Activated CD4-positive, alpha-beta T cell treated with anti-CD3 and anti-CD28 coated beads for 1 hour (primary cell): ENCODE results near the gene ZNF276.
"Not testable (repeated sequence)": the region's sequence is repeated elsewhere in the genome, so short reads cannot be mapped to it uniquely, and the experiment has no call there.

Experiments used
- DNase-seq: peaks from one replicate; pipeline ENCODE4 v3.0.0-alpha.2; 2020

The ZNF276 gene

GRCh38 chr16:89720813-89721545 lies at the start of gene ZNF276, which contains the start of gene VPS9D1:
Gene ZNF276 (plus strand): TSS chr16:89721537. CDS start chr16:89721641, 104 bp downstream.
Gene VPS9D1 (minus strand): TSS chr16:89720898. CDS start chr16:89720861, 37 bp downstream.
- peak; percentile 77 for DNase-seq

- not testable (repeated sequence) for DNase-seq
Measured at GRCh38 chr16:89671565-89671964, 49.8 kb upstream of the ZNF276 start.

- no peak for DNase-seq
Measured at GRCh38 chr16:89672177-89672941, 49.0 kb upstream of the ZNF276 start.

GRCh38 chr16:89678258-89678657 lies 43.1 kb upstream of the ZNF276 start:
- DNase-seq: no peak

GRCh38 chr16:89685916-89686315 lies 35.4 kb upstream of the ZNF276 start:
- DNase-seq: no peak

- peak; percentile 87 for DNase-seq
Measured at GRCh38 chr16:89686520-89687091, 34.7 kb upstream of the ZNF276 start, which contains the start of gene CDK10. Gene CDK10 (plus strand): TSS chr16:89686689. CDS start chr16:89686711, 22 bp downstream.

- no peak for DNase-seq
Measured at GRCh38 chr16:89687092-89687940, 34.0 kb upstream of the ZNF276 start.

GRCh38 chr16:89688395-89688794 lies 32.9 kb upstream of the ZNF276 start:
- no peak for DNase-seq

GRCh38 chr16:89689142-89689541 lies 32.2 kb upstream of the ZNF276 start:
- no peak for DNase-seq

- not testable (repeated sequence) for DNase-seq
Measured at GRCh38 chr16:89689621-89690020, 31.7 kb upstream of the ZNF276 start.

- DNase-seq: no peak
Measured at GRCh38 chr16:89690392-89690901, 30.9 kb upstream of the ZNF276 start.

GRCh38 chr16:89691231-89691985 lies 29.9 kb upstream of the ZNF276 start:
- DNase-seq: no peak

GRCh38 chr16:89691986-89692569 lies 29.3 kb upstream of the ZNF276 start:
- DNase-seq: no peak

- DNase-seq: no peak
Measured at GRCh38 chr16:89693289-89693731, 28.0 kb upstream of the ZNF276 start.

GRCh38 chr16:89693931-89694783 lies 27.2 kb upstream of the ZNF276 start:
- DNase-seq: no peak

GRCh38 chr16:89694784-89695085 lies 26.6 kb upstream of the ZNF276 start:
- DNase-seq: not testable (repeated sequence)

GRCh38 chr16:89695086-89695874 lies 26.1 kb upstream of the ZNF276 start:
- no peak for DNase-seq

GRCh38 chr16:89695875-89696669 lies 25.3 kb upstream of the ZNF276 start:
- DNase-seq: no peak
